Loucy (cell line): ENCODE measurements around the gene ABCC8.

Experiments used
- H2AFZ ChIP-seq: fragments of 200-600 bp; sonication (generic); 2 replicates; pipeline ENCODE4 v1.6.0; 2016; ENCODE audit warnings: antibody characterized with exemption, mild to moderate bottlenecking, low read length, moderate library complexity
- H3F3A ChIP-seq: fragments of 200-600 bp; 2 replicates; pipeline ENCODE4 v1.6.0; 2016; ENCODE audit warnings: antibody characterized with exemption, low read depth, mild to moderate bottlenecking
- H3K27me3 ChIP-seq: fragments of 200-600 bp; sonication (generic); 2 replicates; pipeline ENCODE4 v1.6.1; 2014; ENCODE audit warnings: low read length, mild to moderate bottlenecking; ENCODE audit not compliant: insufficient read depth, poor library complexity, severe bottlenecking
- H3K36me3 ChIP-seq: fragments of 200-600 bp; sonication (generic); 2 replicates; pipeline ENCODE4 v1.6.1; 2016; ENCODE audit warnings: low read length; ENCODE audit not compliant: insufficient read depth
- H3K4me1 ChIP-seq: fragments of 200-600 bp; sonication (generic); 2 replicates; pipeline ENCODE4 v1.5.1; 2014; ENCODE audit warnings: low read length, mild to moderate bottlenecking; ENCODE audit not compliant: insufficient read depth, poor library complexity, severe bottlenecking
- H3K4me2 ChIP-seq: fragments of 200-600 bp; sonication (generic); 2 replicates; pipeline ENCODE4 v1.6.0; 2014; ENCODE audit warnings: antibody characterized with exemption, low read length, low read depth, mild to moderate bottlenecking; ENCODE audit not compliant: poor library complexity, severe bottlenecking
- H3K4me3 ChIP-seq: fragments of 200-600 bp; sonication (generic); 2 replicates; pipeline ENCODE4 v1.5.1; 2014; ENCODE audit warnings: low read length, mild to moderate bottlenecking, mixed read lengths; ENCODE audit not compliant: poor library complexity, severe bottlenecking
- H3K79me2 ChIP-seq: fragments of 200-600 bp; sonication (generic); 2 replicates; pipeline ENCODE4 v1.6.1; 2014; ENCODE audit warnings: low read length; ENCODE audit not compliant: insufficient read depth
- H3K9ac ChIP-seq: fragments of 200-600 bp; sonication (generic); 2 replicates; pipeline ENCODE4 v1.6.0; 2014; ENCODE audit warnings: mild to moderate bottlenecking, low read depth, low read length, moderate library complexity; ENCODE audit not compliant: poor library complexity, severe bottlenecking
- H3K9me2 ChIP-seq: fragments of 200-600 bp; sonication (generic); replicated peaks from 2 replicates; pipeline ENCODE4 v1.6.1; 2016; ENCODE audit warnings: low read depth, low read length, mixed read lengths
- H3K9me3 ChIP-seq: fragments of 200-600 bp; sonication (generic); 2 replicates; pipeline ENCODE4 v1.6.1; 2014; ENCODE audit warnings: mild to moderate bottlenecking, antibody characterized with exemption, low read length, low read depth; ENCODE audit not compliant: insufficient read depth
- H4K20me1 ChIP-seq: fragments of 200-600 bp; sonication (generic); 2 replicates; pipeline ENCODE4 v1.6.0; 2014; ENCODE audit warnings: antibody characterized with exemption, low read length, mild to moderate bottlenecking; ENCODE audit not compliant: insufficient read depth, poor library complexity, severe bottlenecking
- CTCF ChIP-seq: fragments of 200-600 bp; sonication (generic); conservative IDR thresholded peaks from 2 replicates; pipeline ENCODE4 v1.5.1; 2014; ENCODE audit warnings: mild to moderate bottlenecking, antibody characterized with exemption, low read length
- EZH2phosphoT487 ChIP-seq: fragments of 200-600 bp; IDR thresholded peaks from 2 replicates; pipeline ENCODE4 v1.6.1; 2018; ENCODE audit warnings: antibody characterized with exemption, mild to moderate bottlenecking, moderate library complexity, borderline replicate concordance

The ABCC8 gene

GRCh38 chr11:17383461-17383860 is 93.2 kb downstream of the ABCC8 start:
- Histone ChIP-seq H3K9me3 (no peaks in the 10 kb centered on the region), H3K9me2 (no peaks in the 10 kb centered on the region), H3K4me3 (no peak overlapping the region), H3K36me3 (no peaks in the 10 kb centered on the region), H4K20me1 (no peaks in the 10 kb centered on the region), H3K79me2 (no peaks in the 10 kb centered on the region), H3K27me3 (no peaks in the 10 kb centered on the region), H3K9ac (no peak overlapping the region), H3K4me2 (no peak overlapping the region), H3K4me1 (no peaks in the 10 kb centered on the region), H3F3A (no peaks in the 10 kb centered on the region), H2AFZ (no peak overlapping the region)
- TF ChIP-seq CTCF (no peak), EZH2phosphoT487 (no peak)

- H3K9me2 ChIP-seq, result no peaks in the 10 kb centered on the region
- no peaks in the 10 kb centered on the region for H3K4me1 ChIP-seq
- H2AFZ ChIP-seq, result no peak overlapping the region
- no peak for TF ChIP-seq CTCF
- TF ChIP-seq EZH2phosphoT487, result no peak
- no peaks in the 10 kb centered on the region for H3K36me3 ChIP-seq
- no peak overlapping the region for H3K4me2 ChIP-seq
- no peaks in the 10 kb centered on the region for H3F3A ChIP-seq
- no peak overlapping the region for H3K9ac ChIP-seq
- H3K79me2 ChIP-seq, result no peaks in the 10 kb centered on the region
- no peaks in the 10 kb centered on the region for H4K20me1 ChIP-seq
- no peaks in the 10 kb centered on the region for H3K9me3 ChIP-seq
- H3K27me3 ChIP-seq, result no peaks in the 10 kb centered on the region
- H3K4me3 ChIP-seq, result no peak overlapping the region
Measured at GRCh38 chr11:17382046-17382728, 94.5 kb downstream of the ABCC8 start.

GRCh38 chr11:17381156-17381555 is 95.5 kb downstream of the ABCC8 start:
- no peaks in the 10 kb centered on the region for H3K27me3 ChIP-seq
- H3K79me2 ChIP-seq, result no peaks in the 10 kb centered on the region
- no peaks in the 10 kb centered on the region for H3K9me3 ChIP-seq
- H3K9me2 ChIP-seq, result no peaks in the 10 kb centered on the region
- H3K4me3 ChIP-seq, result no peak overlapping the region
- no peaks in the 10 kb centered on the region for H4K20me1 ChIP-seq
- H3K9ac ChIP-seq, result no peak overlapping the region
- no peak for TF ChIP-seq EZH2phosphoT487
- no peak for TF ChIP-seq CTCF
- H3K4me2 ChIP-seq, result no peak overlapping the region
- no peaks in the 10 kb centered on the region for H3K36me3 ChIP-seq
- H3K4me1 ChIP-seq, result no peaks in the 10 kb centered on the region
- no peak overlapping the region for H2AFZ ChIP-seq
- H3F3A ChIP-seq, result no peaks in the 10 kb centered on the region
